Measurements from ENCODE around the gene FKBP15. TPM values are rescaled to one million over a fixed set of nuclear protein-coding genes. Genes with fewer than 3 reads are reported as not detected.

The FKBP15 gene
- total RNA-seq, 1 donor from 2014 or later: 26.9 TPM

- no peak overlapping the region for H3K4me3 Mint-ChIP-seq (ENCODE audit: low read depth)
- H3K36me3 Mint-ChIP-seq (ENCODE audit: insufficient read depth): peaks cover 44% of the 10 kb centered on the region
- DNase-seq (ENCODE audit: low spot score, unreplicated experiment): no peak
- peaks cover 7% of the 10 kb centered on the region for H3K9me3 Mint-ChIP-seq (ENCODE audit: low read depth)
- H3K27ac Mint-ChIP-seq: no peak overlapping the region
- TF ChIP-seq CTCF (IDR thresholded peaks at IDR 0.05; ENCODE audit: unreplicated experiment): no peak
- no peaks in the 10 kb centered on the region for H3K27me3 Mint-ChIP-seq
- no peaks in the 10 kb centered on the region for H3K4me1 Mint-ChIP-seq (ENCODE audit: low read depth)
Observed at GRCh38 chr9:113173341-113173740, 47.7 kb downstream of the FKBP15 start.

- H3K4me3 Mint-ChIP-seq (ENCODE audit: low read depth): no peak overlapping the region
- H3K9me3 Mint-ChIP-seq (ENCODE audit: low read depth): peaks cover 7% of the 10 kb centered on the region
- no peak overlapping the region for H3K27ac Mint-ChIP-seq
- no peak for DNase-seq (ENCODE audit: low spot score, unreplicated experiment)
- no peak for TF ChIP-seq CTCF (IDR thresholded peaks at IDR 0.05; ENCODE audit: unreplicated experiment)
- peaks cover 33% of the 10 kb centered on the region for H3K36me3 Mint-ChIP-seq (ENCODE audit: insufficient read depth)
- H3K4me1 Mint-ChIP-seq (ENCODE audit: low read depth): no peaks in the 10 kb centered on the region
- H3K27me3 Mint-ChIP-seq: no peaks in the 10 kb centered on the region
Observed at GRCh38 chr9:113168809-113169208, 52.3 kb downstream of the FKBP15 start.

- H3K27ac Mint-ChIP-seq: no peak overlapping the region
- no peak overlapping the region for H3K4me3 Mint-ChIP-seq (ENCODE audit: low read depth)
- no peak for DNase-seq (ENCODE audit: low spot score, unreplicated experiment)
- TF ChIP-seq CTCF (IDR thresholded peaks at IDR 0.05; ENCODE audit: unreplicated experiment): no peak
- no peaks in the 10 kb centered on the region for H3K27me3 Mint-ChIP-seq
- H3K9me3 Mint-ChIP-seq (ENCODE audit: low read depth): no peaks in the 10 kb centered on the region
- peaks cover 16% of the 10 kb centered on the region for H3K36me3 Mint-ChIP-seq (ENCODE audit: insufficient read depth)
- no peaks in the 10 kb centered on the region for H3K4me1 Mint-ChIP-seq (ENCODE audit: low read depth)
Observed at GRCh38 chr9:113166039-113166438, 55.0 kb downstream of the FKBP15 start.

GRCh38 chr9:113164536-113165300 lies 56.4 kb downstream of the FKBP15 start:
- no peak overlapping the region for H3K27ac Mint-ChIP-seq
- H3K4me1 Mint-ChIP-seq (ENCODE audit: low read depth): no peaks in the 10 kb centered on the region
- no peak overlapping the region for H3K4me3 Mint-ChIP-seq (ENCODE audit: low read depth)
- peaks cover 13% of the 10 kb centered on the region for H3K36me3 Mint-ChIP-seq (ENCODE audit: insufficient read depth)
- no peaks in the 10 kb centered on the region for H3K9me3 Mint-ChIP-seq (ENCODE audit: low read depth)
- no peak for TF ChIP-seq CTCF (IDR thresholded peaks at IDR 0.05; ENCODE audit: unreplicated experiment)
- no peaks in the 10 kb centered on the region for H3K27me3 Mint-ChIP-seq
- DNase-seq (ENCODE audit: low spot score, unreplicated experiment): no peak

- no peak for DNase-seq (ENCODE audit: low spot score, unreplicated experiment)
- Mint-ChIP-seq H3K27ac (no peak overlapping the region), H3K27me3 (no peaks in the 10 kb centered on the region), H3K4me1 (ENCODE audit: low read depth) (no peaks in the 10 kb centered on the region), H3K9me3 (ENCODE audit: low read depth) (no peaks in the 10 kb centered on the region), H3K4me3 (ENCODE audit: low read depth) (no peak overlapping the region), H3K36me3 (ENCODE audit: insufficient read depth) (peaks cover 12% of the 10 kb centered on the region)
- TF ChIP-seq CTCF (IDR thresholded peaks at IDR 0.05; ENCODE audit: unreplicated experiment): no peak
Observed at GRCh38 chr9:113163001-113163400, 58.1 kb downstream of the FKBP15 start.
